Activated CD4-positive, alpha-beta T cell treated with anti-CD3 and anti-CD28 coated beads, Interleukin-2, amount 50 U/mL, for 16 hours (primary cell): ENCODE data around the gene GRIK3.

ENCODE experiments used
- DNase-seq: peaks from one replicate; pipeline ENCODE4 v3.0.0-alpha.2; 2020

GRIK3 gene

GRCh38 chr1:36814083-36814482 is 220.2 kb downstream of the GRIK3 start:
- no peak for DNase-seq

- DNase-seq, result no peak
Observed at GRCh38 chr1:36807262-36807661, 227.1 kb downstream of the GRIK3 start.

DNA sequence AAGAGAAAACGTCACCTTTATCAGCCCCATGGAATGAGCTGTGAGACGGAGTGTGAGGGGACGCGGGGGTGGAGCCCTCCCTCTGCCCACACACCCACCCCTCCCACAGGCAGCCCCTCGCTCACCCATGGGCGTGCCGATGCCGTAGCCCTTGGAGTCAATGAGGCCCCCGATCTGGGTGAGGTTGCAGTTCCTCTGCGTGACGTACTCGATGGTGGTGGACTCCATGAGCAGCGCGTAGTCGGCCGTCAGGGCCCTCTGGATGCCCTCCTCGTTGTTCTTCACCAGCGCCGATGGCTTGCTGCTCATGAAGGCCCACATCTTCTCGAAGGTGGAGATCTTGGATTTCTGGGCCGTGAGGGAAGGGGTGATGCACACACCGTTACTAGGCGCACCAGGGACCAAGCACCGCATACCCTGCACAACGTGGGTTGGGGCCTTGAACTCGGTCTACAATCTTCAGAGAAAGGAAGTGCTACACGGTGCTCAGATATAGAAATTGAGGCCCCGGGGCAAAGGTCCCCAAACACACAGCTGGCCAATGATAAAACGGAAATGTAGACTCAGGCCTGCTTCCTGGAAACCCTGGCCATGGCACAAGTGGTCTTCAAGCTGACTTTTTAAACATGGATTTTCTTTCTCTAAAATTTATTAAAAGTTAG is 228.2 kb downstream of the GRIK3 start:
- no peak for DNase-seq

- DNase-seq, result no peak
Observed at GRCh38 chr1:36804669-36805314, 229.5 kb downstream of the GRIK3 start.

- no peak for DNase-seq
Observed at GRCh38 chr1:36803868-36804570, 230.3 kb downstream of the GRIK3 start.

- no peak for DNase-seq
Observed at GRCh38 chr1:36802018-36802417, 232.3 kb downstream of the GRIK3 start.

GRCh38 chr1:36797761-36798160 is 236.6 kb downstream of the GRIK3 start:
- DNase-seq, result no peak

DNA sequence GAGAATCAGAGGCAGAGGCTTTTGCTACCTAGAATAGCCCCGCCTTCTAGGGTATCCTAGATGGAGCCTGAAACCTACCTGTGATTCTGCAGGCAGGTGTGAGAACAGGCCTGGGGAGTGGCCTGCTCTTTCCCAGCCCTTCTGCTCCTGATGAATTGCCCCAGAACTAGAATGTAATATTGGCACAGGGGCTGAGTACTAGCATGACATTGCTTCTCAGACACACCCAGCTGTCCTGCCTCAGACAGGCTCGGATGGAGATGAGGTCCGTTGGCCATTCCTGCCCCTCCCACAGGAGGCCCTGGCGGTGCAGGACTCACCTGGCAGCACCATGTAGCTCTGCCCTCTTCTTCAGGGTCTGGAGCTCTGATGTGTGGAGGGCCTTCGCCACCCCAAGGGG is 237.6 kb downstream of the GRIK3 start:
- no peak for DNase-seq

DNA sequence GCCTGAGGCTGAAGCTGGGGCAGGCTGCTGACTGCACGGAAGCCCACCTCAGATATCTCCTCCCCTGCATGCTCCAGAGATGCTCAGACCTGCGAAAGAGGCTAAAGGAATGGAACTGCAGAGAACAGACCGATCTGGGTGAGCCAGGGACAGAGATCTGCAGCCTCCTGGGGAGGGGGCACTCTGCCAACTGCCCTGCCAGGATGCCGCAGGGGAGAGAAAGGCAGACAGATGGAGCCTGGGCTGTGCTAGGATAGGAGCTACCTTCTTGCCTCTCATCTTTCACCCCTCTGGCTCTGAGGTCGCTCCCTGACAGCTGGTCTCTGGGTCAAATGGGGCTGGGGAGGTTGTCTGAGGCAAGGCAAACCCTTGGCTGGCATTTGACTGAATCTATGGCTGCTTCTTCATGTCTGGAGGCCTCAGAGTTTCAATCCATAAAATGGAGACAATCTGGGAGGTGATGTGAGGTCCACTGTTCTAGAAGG is 238.2 kb downstream of the GRIK3 start:
- no peak for DNase-seq

DNA sequence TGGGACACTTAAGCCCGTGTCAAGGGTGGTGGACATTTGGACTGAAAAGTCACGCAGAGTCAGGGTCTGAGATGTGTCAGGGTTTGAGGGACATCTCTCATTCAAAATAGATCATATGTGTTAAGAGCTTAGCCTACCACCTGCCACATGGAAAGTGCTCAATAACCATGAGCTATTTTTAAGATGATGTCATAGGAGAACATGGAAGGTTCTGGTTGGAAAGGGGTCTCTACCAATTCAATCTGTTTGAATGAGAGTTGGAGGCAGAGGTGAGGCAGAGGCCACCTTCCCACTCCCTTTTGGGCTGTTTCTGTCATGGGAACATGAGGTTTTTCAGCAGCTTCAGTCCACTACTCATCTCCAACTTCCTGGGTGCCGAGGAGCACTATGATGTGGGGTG is 239.9 kb downstream of the GRIK3 start:
- no peak for DNase-seq

DNA sequence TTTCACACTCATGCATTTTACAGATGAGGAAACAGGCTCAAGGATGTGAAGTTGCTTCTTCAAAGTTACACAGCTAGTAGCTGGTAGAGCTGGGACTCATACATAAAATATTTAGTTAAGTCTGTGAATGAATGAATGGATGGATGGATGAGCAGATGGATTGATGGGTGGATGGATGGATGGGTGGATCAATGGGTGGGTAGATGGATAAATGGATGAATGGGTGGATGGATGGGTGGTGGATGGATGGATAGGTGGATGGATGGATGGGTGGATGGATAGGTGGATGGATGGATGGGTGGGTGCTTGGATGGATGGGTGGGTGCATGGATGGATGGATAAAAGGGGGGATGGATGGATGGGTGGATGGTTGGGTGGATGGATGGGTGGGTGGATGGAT is 240.9 kb downstream of the GRIK3 start:
- no peak for DNase-seq

DNA sequence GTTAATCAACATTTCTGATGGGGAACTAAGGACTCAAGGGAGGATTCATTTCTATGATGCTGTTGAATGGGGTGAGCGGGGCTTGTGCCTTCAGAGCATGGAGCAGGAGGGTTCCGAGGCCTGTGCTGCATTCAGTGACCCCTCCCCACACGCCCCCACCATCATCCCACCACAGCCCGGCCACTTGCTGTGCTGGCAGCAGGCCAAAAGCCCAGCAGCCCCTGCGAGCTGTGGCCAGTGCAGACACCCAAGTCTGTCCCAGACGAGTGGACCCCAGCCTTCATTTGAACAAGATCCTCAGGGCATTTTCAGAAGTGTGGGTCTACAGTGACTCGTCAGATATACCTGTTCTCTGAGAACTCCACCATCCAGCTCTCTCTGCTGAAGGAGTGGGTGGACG is 242.0 kb downstream of the GRIK3 start:
- DNase-seq, result no peak

- DNase-seq, result no peak
Observed at GRCh38 chr1:36790191-36790590, 244.1 kb downstream of the GRIK3 start.

DNA sequence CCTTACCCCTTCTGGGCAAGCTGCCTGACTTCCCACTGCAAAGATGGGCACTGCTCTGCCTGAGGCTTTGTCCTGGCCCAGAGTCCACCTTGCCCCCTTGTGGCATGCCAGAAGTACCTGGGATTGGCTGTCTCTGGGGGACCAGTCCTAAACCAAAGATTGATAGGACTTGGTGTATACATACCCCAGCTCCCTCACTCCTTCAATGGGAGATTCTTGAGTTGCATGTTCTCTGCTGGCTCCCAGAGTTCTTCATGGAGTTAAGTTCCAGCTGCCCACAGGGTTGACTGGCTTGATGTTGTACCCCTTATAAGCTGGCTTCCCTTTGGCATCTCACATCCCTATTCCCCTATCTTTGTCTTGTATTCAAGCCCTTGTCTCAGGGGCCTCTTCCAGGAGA is 244.8 kb downstream of the GRIK3 start:
- DNase-seq, result no peak

GRCh38 chr1:36787312-36787913 is 246.9 kb downstream of the GRIK3 start:
- DNase-seq, result no peak

DNA sequence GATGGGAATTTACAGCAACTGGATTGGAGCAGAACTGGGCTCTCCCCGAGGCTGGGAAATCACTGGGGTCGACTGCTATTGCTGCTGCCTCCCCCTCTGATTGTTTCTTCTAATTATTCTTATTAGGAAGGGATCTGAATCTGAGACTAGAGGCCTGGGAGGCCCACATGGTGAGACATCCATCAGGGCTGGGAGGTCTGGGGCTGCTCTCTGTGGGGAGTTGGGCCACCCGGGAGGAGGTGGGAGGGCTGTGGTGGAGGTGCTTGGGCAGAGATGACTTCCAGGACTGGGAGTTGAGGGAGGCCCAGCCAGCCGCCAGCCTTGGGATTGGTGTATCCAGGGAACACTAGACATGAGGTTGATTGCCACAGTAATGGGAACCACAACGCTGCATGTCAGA is 247.9 kb downstream of the GRIK3 start:
- DNase-seq, result no peak

DNA sequence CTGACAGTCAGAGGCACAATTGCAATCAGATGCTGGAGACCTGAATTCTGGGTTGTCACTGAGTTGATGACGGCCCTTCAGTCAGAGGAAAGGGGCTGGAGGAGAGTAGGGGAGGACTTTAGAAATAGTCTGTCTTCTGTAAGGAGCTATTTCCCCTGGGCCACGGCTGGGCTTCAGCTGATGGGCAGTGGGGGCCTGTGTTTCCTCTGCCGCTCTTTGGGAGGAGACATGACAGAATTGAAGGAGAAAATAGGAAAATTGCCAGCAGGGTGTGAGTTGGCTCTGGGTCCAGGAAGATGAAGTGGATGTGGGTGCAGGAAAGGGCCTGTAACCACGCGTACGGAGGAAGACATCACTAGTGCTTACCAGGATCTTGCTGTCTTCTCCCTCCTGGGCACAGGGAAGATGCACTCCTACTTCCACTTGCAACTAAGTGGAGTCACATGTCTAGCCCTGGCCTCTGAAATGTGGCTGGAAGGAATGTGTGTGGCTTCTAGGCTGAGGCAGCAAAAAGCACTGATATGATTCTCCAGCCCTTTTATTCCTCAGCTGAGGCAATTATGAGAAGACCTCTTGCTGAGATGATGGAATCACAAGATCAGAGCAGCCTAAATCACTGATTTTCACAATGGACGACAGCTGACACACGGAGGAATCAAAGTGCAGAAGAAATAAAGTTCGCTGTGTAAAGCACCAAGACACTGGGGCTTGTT is 250.0 kb downstream of the GRIK3 start:
- DNase-seq, result no peak

DNA sequence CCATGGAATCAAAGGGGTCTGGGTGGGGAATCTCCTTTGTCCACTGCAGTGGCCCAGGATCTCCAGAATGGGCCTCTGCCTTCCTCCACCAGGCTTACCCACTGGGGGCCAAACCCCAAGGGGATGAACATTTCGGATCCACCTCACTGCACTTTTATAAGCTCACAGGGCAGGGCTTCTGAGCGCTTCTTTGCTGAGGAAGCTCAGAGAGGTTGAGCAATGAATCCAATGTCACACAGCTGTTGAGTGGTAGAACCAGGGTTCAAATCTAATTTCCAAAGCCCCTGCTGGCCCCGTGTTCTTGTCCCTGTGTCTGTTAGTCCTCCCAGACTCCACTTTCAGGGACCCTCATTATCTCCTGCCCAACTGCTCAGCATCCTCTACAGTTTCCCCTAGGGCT is 250.8 kb downstream of the GRIK3 start:
- DNase-seq, result no peak

DNA sequence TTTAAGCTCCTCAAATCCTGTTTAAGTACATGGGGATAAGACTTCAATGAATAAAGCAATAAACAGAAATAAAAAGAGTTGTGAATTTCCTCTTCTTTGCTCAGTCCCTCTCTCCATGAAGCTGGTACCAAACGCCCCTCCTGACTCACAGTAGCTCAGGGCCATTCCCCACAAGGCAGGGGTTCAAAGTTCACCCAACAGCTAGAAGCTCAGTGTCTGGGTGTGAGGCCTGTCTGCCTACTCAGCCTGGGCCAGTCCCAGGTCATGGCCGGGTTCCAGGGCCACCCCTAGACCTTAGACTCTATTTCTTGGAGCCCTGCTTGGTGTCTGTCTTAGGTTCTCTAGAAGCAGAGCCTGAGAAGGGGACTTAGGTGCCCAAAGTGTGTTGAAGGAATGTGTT is 251.5 kb downstream of the GRIK3 start:
- no peak for DNase-seq

GRCh38 chr1:36782085-36782484 is 252.2 kb downstream of the GRIK3 start:
- DNase-seq, result no peak

DNA sequence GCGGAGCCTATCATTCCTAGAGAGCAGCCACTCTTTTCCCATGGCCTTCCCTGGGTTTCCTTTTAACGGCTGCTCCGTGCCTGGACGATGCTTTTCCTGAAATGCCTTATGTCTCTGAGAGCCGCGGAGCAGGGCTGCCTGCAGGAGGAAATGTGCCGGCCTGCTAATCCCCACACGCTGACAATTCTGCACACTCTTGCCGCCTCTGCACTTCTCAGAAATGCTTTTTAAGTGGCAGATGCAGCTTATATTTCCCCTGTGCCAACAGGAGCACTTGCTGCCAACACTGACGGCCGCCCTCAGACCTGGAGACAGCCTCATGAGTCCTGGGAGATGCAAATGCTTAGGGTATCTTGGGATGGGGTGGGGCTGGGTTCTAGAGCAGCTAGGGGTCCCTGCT is 253.2 kb downstream of the GRIK3 start:
- DNase-seq, result no peak

- no peak for DNase-seq
Observed at GRCh38 chr1:36778740-36779139, 255.6 kb downstream of the GRIK3 start.
